Middle frontal gyrus (tissue), 1 donor: Measurements from ENCODE around the gene ECT2L.

ENCODE experiments used
- DNase-seq: peaks from one replicate; pipeline ENCODE4 v3.0.0-alpha.2; 2015; ENCODE audit warnings: low spot score; ENCODE audit errors: extremely low spot score

Gene ECT2L

GRCh38 chr6:138805016-138805765 is 9.3 kb downstream of the ECT2L start:
- DNase-seq: no peak

GRCh38 chr6:138806889-138807288 is 11.0 kb downstream of the ECT2L start:
- DNase-seq: no peak

GRCh38 chr6:138809677-138810076 is 13.8 kb downstream of the ECT2L start:
- no peak for DNase-seq

- no peak for DNase-seq
Measured at GRCh38 chr6:138811866-138812265, 16.0 kb downstream of the ECT2L start.

GRCh38 chr6:138814179-138814834 is 18.4 kb downstream of the ECT2L start:
- DNase-seq: no peak

GRCh38 chr6:138815221-138815620 is 19.3 kb downstream of the ECT2L start:
- no peak for DNase-seq

GRCh38 chr6:138815797-138816528 is 20.1 kb downstream of the ECT2L start:
- DNase-seq: peak; percentile 51

- no peak for DNase-seq
Measured at GRCh38 chr6:138817799-138818198, 21.9 kb downstream of the ECT2L start.

GRCh38 chr6:138818496-138819194 is 22.8 kb downstream of the ECT2L start:
- no peak for DNase-seq

GRCh38 chr6:138821519-138821918 is 25.6 kb downstream of the ECT2L start:
- no peak for DNase-seq

GRCh38 chr6:138824482-138825144 is 28.7 kb downstream of the ECT2L start:
- no peak for DNase-seq

- no peak for DNase-seq
Measured at GRCh38 chr6:138830248-138830647, 34.4 kb downstream of the ECT2L start.

- DNase-seq: no peak
Measured at GRCh38 chr6:138832182-138832581, 36.3 kb downstream of the ECT2L start.

- DNase-seq: no peak
Measured at GRCh38 chr6:138833816-138834539, 38.1 kb downstream of the ECT2L start.

GRCh38 chr6:138837246-138837645 is 41.4 kb downstream of the ECT2L start:
- DNase-seq: no peak

GRCh38 chr6:138844192-138844591 is 48.3 kb downstream of the ECT2L start:
- peak; percentile 7 for DNase-seq

- no peak for DNase-seq
Measured at GRCh38 chr6:138847884-138848283, 52.0 kb downstream of the ECT2L start.

- no peak for DNase-seq
Measured at GRCh38 chr6:138848461-138848860, 52.6 kb downstream of the ECT2L start.

- DNase-seq: no peak
Measured at GRCh38 chr6:138849791-138850190, 53.9 kb downstream of the ECT2L start.

- no peak for DNase-seq
Measured at GRCh38 chr6:138856654-138857053, 60.8 kb downstream of the ECT2L start.
